Dedifferentiated amniotic fluid mesenchymal stem cell (primary cell): ENCODE measurements around the gene NXN.
"Not testable (repeated sequence)": the region's sequence is repeated elsewhere in the genome, so short reads cannot be mapped to it uniquely, and the experiment has no call there.

Source experiments
- DNase-seq: peaks from one replicate; pipeline ENCODE4 v3.0.0-alpha.2; 2016; ENCODE audit errors: extremely low spot score

Gene NXN

DNA sequence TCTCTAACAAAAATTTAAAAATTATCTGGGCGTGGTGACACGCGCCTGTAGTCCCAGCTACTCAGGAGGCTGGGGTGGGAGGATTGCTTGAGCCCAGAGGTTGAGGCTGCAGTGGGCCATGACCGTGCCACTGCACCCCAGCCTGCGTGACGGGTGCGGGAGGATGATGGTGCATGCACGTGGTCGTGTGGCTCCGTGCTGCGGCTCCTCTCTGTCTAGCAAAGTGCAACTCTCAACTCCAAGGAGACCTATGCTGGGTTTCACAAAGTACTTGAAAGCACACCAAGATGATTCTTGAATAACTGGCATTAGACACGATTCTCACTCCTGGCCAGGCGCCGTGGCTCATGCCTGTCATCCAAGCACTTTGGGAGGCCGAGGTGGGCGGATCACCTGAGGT lies 25.8 kb downstream of the NXN start:
- DNase-seq = no peak

DNA sequence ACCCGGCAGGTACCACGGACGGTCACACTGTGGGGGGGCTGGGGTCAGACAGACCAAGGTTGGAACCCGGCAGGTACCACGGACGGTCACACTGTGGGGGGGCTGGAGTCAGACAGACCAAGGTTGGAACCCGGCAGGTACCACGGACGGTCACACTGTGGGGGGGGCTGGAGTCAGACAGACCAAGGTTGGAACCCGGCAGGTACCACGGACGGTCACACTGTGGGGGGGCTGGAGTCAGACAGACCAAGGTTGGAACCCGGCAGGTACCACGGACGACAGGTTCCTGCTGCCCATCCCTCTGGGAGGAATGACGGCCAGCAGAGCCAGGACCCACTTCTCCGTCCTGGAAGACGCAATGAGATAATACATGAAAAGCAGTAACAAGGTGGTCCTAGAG lies 27.0 kb downstream of the NXN start:
- not testable (repeated sequence) for DNase-seq

DNA sequence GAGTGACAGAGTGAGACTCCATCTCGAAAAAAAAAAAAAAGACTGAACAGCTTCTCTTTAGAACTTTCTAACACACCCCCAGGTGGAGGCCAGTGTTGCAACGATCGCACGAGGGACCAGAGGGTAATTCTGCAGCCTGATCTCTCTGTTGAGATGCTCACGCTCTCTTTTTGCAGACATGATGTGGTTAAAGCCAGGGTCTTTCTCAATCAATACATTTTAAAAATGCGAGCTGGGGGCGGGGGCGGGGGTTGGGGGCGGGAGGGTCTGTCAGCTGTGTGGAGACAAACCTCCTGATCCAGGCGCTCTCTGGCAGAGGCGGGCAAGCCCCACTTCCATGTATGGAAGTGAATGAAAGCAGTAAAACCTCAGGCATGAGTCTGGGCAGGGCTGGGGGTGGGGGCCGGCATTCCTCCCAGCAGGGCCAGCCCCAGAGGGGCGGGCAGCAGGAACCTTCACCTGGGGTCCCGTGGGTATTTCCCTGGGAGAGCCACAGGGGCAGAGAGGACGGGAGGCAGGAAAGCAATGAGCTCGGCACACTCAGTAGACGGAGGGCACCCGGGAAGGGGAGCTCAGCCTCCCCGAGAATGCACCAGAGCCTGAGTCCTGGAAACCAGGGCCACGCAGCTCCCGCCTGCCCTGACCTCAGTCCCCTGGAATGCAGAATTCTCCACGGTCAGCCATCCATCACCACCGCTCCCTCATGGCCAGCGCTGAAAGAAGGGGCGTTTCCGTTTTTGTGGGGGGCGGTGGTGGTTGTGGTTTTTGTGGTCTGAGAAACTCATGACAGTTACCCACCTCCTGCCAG lies 28.0 kb downstream of the NXN start:
- DNase-seq = peak; percentile 82

DNA sequence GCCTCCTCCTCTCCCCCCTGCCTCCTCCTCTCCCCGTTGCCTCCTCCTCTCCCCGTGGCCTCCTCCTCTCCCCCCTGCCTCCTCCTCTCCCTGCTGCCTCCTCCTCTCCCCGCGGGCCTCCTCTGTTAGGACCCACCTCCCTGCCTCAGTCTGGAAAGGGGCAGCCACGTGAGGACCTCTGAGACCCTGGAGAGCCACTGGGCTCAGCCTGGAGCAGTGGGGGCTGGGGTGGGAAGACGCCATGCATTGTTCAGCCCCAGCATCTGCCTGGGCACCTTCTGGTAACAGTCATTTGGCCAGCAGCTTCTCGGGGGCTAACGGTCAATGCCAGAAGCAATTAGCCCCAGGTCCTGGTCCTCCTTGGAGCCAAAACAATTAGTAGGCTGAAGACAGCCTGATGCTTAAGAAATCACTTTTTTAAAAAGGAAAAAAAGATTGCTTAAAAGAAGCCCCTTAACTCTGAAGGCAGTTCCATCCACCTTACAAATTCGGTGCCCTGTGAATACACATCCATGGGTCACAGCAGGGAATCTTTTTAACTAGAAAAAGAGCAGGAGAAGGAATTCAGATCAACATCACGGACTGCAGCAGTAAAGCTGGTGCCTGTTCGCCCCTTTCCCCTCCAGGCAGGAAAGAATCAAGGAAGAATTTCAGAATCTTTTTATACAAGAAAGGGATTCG lies 29.8 kb downstream of the NXN start:
- DNase-seq = no peak

DNA sequence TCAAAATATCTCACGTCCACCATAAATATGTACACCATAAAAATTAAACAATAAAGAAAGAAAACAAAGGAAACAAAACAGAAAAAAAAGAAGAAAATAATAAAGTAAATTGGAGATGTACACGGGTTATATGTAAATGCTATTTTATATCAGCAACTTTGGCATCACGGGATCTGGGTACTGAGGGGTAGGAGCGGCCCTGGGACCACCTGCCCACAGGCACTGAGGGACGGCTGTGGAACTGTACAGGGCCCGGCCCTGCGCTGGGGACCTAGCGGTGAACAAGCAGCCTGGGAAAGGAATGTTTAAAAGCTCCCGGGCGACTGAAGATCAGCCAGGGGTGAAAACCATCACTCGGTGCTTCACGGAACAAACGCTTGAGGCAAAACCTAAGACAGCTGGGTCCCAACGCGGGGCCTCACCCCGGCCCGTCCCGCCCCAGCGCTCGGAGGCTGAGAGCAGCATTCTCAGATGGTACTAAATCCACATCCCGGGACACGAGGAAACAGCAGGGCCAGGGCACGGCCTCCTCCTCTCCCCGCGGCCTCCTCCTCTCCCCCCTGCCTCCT lies 31.2 kb downstream of the NXN start:
- DNase-seq = no peak

DNA sequence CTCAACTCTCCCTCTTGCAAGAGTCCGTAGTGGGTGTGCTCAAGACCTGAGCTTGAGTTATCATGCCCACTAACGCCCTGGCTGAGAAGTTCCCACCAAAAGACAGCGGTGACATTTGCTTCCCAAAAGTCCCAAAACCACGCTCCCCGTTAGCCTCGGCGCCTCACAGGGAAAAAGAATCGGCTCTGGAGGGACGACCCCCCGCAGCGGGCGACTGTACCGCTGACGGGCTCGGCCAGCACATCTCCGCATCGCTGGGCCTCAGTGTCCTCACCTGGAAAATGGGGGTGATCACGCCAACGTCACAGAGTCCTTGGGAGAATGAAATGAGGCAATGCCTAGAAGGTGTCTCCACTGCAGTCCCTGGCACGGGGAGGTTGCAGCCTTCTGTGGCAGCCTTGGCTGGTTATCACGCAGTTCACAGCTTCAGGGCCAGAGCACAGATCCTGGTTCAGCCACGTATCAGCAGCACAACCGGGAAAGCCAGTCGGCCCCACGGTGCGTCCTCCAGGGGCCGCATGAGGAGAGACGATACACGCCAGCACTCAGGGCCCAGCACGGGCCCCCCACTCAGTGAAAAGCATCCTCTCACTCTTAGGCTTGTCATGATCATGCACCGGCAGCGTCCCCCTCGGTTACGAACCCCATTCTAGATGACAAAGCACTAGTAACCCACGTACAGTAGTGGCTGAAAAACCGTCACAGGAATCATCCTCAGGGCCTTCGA lies 32.9 kb downstream of the NXN start:
- no peak for DNase-seq

DNA sequence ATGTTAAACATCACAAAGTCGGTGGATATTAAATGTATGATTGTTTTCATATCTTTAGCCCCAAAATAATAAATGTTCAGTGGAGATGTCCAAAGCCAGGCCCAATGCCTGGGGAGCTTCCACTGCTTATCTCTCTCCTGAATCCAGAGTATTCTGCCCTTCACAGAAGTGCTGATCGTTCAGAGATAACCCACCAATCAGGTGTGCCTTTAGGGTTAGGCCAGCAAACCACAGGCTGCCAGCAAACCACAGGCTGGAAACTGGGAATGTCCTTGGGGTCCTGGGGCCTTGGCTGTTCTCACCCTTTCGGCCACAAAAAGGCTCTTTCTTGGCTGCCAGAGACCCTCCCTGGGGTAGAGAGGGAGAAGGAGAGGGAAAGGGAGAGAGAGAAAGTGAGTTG lies 33.9 kb downstream of the NXN start:
- no peak for DNase-seq

DNA sequence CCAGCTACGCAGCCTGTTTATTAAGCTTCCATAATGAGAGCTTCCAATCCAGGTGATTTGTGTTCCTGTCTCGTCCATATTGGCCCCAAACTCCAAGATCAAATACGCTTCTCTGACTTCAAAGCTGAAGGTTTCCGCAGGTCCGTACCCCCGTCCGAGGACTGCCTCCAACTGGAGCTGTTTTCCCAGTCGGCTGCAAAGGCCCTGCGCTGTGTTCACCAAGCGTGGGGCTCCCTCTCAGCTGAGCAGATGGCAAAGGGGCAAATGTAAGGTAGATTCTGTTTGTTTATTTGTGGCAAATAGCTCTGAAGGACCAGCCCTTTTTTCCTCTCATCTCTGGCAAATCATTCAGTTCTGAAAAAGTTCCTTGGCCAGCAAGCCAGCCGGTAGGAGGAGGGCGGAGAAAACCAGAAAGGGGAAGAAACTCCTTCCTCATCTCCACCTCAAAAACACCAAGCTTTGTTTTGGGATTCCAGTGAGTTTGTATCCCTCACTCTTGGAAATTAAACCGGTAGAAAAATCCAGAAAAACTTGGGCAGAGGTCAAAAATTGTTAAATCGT lies 35.2 kb downstream of the NXN start:
- DNase-seq = no peak

DNA sequence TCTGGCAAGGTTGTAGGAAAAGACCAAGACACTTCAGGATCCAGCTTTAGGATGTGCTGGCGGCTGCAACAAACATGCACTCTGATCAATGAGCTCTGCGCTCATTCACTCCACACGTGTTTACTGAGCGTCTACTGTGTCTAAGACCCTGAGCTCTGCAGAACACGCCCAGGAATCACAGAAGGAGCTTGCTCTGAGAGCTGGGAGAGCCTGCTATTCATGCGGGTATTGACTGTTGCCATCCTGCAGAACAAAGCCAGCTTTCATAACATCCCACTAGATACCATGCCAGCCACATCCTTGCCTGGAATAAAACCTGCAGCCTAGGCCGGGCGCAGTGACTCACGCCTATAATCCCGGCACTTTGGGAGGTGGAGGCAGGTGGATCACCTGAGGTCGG lies 44.1 kb downstream of the NXN start:
- no peak for DNase-seq

DNA sequence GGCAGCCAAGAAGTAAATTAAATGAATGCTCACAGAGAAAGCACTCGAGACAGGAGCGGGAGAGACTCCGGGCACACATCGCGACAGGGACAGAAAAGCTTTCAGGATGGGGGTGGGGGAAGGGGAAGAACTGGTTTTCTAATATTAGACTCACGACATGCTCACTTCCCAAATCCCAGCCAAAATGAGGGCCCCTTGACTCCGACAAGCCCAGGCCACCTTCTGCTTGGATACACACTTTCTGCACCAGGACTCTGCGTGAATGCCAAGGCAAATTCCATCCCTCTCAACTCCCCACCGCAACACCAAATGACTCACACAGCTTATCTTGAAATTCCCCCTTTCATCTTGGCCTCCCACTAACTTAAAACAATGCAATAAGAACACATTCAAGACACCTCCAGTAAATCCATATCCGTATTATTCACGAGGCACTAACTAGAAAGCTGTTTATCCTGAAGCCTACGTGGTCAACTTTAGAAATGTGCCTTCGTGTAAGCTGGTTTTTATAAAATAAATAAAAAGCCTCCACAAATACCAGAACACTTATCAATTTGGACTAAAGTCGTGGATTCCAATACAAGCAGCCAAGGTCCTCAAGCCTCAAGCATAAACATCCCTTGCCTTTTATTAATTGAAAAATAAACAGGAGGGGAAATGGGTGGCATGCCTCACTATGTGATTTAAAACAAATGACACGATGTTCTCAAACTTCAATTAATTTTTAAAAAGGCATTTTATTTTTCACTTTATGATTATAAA lies 46.1 kb downstream of the NXN start:
- peak; percentile 76 for DNase-seq

DNA sequence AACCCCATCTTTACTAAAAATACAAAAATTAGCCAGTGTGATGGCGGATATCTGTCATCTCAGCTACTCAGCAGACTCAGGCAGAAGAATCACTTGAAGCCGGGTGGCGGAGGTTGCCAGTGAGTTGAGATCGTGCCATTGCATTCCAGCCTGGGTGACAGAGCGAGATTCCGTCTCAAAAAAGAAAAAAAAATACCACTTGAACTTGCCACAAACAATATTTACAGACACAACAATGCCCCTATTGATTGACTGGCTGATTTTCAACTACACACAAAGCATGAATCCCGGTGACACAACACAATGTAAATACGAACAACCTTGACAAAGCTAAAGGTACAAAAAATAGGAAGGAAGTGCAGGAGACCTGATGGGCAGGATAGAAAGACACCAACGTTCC lies 49.3 kb downstream of the NXN start:
- no peak for DNase-seq

DNA sequence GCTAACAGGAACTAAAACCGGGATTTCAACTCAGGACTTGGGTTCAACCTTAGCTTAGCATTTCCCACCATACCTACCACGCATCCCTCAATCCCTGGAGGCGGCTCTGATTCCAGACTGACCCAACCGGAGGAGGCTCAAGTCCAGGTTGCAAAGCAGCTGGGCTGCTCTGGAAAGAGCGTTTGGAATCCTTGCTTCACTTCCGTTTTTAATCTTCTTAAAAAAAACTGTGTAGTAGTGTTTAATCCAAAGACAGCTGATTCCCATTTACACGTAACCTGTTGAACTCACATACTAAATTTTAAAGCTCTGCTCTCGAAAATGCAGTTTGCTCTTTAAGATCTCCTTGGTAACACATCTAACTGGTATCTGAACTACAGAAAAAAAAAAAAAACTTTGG lies 50.0 kb downstream of the NXN start:
- DNase-seq = no peak

DNA sequence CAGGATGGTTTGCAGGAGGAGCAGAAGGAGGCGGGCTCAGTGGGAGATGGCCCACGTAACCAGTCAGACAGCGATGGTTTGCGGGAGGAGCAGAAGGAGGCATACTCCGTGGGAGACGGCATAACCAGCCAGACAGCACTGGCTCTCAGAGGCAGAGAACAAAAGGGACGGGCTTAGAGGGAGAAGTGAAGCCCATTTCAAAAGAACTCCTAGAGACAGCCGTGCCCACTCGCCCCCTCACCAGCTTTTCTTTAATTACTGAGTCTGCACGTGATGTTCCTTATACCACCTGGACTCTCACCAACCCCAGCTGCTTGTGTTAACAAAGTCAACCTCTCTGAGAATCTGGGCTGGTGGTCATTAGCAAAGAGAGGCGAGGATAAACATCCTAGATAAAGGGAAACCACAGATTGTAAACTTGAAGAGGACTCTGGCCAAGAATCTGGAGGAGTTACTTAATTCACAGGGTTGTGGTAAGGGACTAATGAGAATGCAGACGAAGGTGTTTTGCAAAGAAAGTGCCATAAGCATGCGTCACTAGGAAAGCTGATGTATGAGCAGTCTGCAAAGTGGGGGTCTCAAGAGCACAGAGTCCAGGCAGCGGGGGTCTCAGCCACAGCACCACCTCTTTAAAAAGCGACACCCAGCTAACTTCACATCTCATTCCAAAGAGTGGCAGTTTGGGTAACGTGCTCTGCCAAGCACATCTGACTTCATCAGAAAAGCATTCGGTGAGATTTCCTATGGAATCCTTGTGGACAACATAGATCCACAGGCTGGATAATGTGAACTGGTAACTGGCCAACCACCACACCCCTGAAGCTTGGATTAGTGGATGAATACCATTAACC lies 51.7 kb downstream of the NXN start:
- DNase-seq = peak; percentile 94

DNA sequence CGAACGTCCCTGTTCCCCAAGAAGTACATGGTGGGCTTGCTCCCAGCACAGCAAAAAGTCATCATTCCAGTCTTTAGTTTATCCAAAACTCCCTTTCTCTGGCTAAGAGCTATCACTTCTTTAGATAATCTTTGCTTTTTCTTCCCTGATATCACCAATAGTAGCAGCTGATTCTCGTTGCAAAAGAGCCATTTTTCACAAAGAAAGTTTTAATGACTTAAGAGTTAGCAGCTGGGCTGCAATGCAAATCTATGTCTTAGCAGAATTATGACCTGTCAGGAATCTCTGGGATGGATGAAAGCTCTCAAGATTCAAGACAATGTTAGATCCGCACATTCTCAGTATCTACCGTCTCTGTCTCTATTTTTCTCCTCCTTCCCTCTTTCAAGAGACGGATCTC lies 53.8 kb downstream of the NXN start:
- no peak for DNase-seq

DNA sequence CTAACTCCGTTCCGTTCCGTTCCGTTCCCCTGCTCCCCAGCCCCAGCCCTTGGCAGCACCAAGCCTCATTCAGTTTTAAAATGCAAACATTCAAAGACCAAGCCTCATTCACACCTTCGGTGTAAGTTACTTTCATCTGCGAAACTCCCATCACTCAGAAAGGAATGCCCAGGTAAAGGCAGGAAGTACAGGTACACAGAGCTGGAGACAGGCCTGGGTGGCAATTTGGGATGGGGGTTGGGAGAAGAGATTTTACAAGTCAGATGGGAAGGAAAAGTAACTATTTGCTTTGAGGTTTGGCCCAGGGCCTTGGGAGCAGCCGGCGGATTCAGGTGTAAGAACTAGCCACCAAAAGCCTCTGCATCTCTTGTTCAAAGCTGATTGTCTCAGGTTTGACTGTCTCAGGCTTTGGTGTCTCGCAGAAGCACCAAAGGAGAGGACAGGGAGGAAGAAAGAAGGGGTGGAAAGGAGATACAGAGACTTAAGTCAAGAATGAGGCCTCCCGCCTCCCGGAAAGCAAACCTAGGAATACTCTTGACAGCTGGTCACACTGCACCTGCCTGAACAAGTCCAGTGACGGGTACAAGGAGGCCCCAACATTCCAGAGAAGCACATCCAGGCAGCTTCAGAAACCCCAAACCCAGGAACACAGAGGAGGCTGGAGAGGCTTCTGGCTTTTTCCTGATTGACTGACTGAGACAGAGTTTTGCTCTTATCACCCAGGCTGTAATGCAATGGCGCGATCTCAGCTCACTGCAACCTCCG lies 54.7 kb downstream of the NXN start:
- no peak for DNase-seq

DNA sequence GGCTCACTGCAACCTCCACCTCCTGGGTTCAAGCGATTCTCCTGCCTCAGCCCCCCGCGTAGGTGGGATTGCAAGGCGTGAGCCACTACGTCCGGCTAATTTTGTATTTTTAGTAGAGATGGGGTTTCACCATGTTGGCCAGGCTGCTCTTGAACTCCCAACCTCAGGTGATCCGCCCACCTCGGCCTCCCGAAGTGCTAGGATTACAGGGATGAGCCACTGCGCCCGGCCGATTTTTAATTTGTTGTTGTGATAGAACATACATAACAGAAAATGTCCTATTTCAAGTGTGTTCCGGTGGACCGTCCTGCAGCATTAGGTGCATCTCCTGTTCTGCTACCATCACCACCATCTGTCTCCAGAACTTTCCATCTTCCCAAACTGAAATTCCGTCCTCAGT lies 55.3 kb downstream of the NXN start:
- DNase-seq = not testable (repeated sequence)

DNA sequence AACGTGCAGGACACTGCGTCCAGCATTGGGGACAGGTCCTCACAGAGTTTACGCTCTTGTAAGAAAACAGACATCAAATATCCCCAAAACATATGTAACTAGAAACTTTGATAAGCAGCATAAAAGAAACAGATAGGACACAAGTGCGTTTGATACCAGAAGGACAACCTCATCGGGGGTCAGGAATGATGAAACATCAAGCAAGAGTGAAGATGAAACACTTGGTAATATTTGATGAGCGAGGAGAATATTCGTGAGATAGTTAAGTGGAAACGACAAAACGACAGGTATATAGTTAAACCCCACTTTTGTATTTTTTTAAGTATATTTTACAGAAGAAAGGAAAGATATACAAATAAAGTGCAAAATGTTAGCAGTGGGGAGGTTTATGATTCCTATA lies 55.9 kb downstream of the NXN start:
- no peak for DNase-seq

DNA sequence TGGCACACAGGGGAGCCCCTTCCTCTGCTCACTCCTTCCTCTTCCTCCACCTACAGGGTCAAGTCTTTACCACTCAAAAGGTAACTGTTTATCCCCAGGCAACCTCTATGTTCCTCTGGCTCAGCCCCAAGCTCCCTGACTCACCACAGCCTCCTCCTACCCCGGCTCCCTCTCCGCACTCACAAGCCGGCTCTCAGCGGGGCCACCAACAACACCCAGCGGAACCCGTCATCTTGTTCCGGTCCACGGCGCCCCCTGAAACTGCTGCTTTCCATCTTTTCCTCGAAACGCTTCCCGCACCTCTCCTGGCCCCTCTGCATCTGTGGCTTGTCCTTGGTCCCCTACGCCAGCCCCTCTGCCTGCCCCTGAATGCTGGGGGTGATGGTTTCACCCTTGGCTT lies 58.4 kb downstream of the NXN start:
- no peak for DNase-seq

DNA sequence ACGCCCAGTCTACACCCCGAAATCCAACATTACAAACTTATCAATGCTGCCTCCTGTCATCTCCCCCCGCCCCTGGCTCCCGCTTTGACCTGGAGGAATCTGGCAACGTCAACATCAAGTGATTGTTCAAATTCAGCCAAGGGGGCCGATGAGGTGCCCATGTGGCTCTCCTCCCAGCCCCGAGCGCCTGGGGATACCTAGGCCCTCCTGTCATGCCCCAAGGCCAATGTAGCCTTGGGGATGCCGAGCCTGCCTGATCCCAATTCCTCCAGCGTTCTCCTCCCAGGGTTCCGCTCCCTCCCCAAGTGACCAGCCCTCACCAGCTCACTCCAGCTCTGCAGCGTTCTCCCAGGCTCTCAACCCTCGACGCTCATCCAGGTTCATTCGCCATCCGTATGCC lies 59.4 kb downstream of the NXN start:
- no peak for DNase-seq
